Germinal center (tissue), 1 donor: ENCODE results near the gene UCP1.

Experiments used
- DNase-seq: peaks from one replicate; pipeline ENCODE4 v3.0.0; 2012; ENCODE audit warnings: mixed read lengths, low spot score

UCP1 gene

DNA sequence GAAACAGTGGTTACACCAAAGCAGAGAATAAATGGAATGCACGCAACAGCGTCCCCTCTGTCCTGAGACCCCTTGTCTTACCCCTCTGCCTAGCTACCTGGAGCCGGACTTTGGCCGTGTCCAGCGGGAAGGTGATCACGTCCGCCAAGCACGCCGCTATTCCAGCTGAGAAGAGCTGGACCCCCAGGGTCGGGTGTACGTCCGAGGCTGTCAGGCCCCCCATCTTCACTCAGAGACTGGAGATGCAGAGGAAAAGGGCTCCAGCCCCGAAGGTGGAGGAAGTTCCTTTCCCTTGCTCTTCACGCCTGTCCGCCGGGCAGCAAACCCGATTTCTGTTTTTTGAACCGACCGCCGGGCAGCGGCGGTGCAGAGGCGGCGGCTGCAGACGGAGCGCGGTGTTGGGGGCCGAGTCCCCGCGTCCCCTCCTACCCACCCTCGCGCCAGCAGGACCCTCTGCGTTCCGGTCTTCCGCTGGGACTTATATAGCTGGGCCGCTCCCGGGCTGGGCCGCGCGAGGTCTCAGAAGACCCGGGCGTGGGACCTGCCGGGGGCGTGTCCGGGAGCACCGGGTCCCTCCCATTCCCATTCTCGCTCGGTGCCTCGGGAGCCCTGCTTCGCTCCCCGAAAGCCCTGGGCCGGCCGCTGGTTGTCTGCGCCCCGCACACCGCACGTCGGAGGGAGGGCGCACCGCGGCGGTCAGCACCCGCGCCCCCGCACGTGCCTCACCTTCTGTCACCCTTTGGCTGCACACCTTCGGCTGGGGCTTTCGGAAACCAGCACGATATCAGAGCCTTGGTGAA lies at the start of gene UCP1:
Gene UCP1 (minus strand): TSS at position 455 of the 800 bp plus-strand sequence. CDS start 232 bp downstream, at position 223.
- DNase-seq = peak; percentile 9

DNA sequence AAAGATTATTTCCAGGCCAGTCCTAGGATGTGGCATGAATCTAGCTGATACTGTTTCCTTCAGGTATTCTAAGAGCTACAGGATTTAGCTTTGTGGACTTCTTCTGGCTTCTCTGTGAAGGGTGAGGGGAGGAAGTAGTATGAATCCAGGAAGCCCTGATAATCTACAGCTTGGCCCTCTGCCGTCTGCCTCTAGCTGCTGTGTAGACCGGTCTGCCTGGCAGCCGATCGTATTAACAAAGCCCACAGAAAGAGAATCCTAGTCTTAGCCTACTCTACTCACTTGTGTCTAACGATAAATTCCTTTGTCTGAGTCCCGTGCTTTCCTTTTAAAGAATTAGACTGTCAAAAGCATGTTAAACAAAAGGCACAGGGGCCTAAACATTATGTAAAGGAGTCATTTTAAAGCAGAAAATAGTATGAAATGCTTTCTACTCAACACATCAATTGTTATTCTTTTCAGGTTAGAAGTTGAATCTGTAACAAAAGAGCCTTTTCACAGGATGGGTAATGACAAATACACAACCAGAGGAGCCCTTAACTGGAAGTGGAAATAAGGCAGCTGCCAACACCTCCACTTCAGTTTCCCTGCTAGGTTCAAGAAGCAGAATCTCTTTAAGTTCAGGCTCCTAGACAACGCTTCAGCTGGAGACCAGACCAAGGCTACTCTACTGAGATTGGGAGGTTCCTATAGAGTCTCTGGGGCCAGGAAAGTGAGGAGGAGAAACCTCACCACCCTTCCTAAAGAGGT lies 48.9 kb upstream of the UCP1 start:
- no peak for DNase-seq

- DNase-seq = no peak
Observed at GRCh38 chr4:140615451-140615850, 46.7 kb upstream of the UCP1 start.

DNA sequence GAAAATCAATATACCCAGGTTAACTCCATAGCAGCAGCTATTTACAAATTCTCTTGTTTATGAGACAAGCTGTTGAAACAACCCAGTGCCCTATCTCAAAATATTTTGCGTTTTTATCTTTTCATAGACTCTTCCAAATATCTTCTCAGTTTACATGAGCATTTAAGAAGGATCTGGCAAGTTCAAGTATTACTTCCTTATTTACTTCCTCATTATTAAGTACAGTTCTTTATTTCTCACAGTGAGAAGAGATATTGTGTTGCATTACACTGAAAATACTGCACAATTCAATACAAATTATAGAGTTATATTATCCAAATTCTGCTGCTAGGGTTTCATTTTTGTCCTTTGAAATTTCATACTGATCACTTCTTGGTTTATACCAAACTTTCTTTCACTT lies 43.6 kb upstream of the UCP1 start:
- no peak for DNase-seq

DNA sequence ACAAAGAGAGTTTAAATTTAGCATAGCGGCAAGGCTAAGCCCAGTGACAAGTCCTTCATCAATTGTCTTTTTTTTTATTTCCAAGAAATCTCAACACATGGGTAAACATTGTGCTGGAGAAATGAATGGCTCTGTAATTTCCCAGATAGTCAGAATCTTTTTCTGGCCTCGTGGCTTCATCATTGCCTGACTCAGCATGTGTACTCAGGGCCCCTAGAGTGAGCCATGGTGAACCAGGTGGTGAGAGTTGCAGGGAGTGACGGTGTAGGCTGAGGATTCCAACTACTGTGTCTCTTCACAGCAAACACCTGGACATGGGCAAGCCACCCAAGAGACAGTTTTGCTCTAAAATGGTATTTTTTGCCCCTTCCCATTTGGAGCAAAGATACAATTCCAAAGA lies 43.1 kb upstream of the UCP1 start:
- no peak for DNase-seq

GRCh38 chr4:140609548-140610425 lies 41.0 kb upstream of the UCP1 start:
- peak; percentile 55 for DNase-seq

- no peak for DNase-seq
Observed at GRCh38 chr4:140607852-140608251, 39.1 kb upstream of the UCP1 start.

GRCh38 chr4:140604544-140604943 lies 35.8 kb upstream of the UCP1 start:
- no peak for DNase-seq

DNA sequence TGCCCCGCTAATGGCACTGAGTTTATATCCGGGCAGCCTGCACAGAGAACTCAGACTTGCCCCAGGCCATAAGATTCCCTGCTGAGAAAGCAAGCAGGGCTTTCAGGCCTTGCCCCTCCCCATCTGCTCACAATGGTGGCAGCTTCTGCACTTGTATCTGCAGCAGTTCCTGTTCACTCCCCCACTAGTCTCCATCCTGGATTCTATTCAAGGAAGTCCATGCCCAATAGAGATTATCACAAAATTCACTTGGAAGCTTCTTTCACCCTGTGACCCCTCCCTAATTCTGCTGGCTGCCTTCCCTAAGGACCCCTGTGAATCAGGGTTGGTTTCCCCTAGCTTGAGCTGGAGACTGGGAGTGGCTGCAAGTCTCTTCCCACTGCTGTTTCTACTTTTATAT lies 34.5 kb upstream of the UCP1 start:
- DNase-seq = no peak

GRCh38 chr4:140602714-140603113 lies 34.0 kb upstream of the UCP1 start:
- DNase-seq = no peak

DNA sequence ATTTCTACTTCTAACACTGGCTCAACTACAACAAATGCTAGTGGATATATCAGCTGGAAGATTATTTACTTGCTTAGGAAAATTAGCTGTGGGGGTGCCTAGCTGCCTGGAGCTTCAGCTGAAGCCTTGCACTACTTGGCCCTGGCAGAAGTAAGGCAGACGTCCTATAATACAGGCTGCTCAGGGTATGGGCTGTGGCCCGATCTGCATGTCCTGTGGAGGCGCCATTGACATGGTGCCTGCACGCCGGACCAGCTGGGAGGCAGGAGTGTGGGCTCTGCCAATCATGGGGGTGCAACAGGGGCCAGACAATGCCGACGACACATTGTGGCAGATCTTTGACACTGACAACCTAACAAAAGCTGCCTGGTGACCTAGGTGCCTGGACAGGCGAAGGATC lies 31.6 kb upstream of the UCP1 start:
- DNase-seq = no peak

- DNase-seq = peak; percentile 22
Observed at GRCh38 chr4:140595065-140595464, 26.3 kb upstream of the UCP1 start.

DNA sequence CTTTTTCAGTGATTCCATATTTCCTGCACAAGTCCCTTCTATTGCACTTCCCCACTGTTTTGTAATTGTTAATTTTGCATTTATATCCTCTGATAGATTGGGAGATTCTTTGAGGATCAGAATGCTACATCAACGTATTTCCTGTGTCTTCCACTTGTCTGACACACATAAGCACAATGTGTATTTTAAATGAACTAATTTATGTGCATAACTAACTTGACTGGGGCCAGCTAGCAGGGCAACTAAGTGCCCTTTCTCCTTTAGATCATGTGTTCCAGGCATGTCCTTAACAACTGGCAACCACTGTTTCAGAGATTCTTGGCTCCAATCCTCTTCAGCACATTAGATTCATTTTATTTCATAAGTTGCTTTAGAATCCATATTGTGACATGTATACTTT lies 15.7 kb upstream of the UCP1 start:
- DNase-seq = no peak

- DNase-seq = no peak
Observed at GRCh38 chr4:140581078-140581477, 12.3 kb upstream of the UCP1 start.

DNA sequence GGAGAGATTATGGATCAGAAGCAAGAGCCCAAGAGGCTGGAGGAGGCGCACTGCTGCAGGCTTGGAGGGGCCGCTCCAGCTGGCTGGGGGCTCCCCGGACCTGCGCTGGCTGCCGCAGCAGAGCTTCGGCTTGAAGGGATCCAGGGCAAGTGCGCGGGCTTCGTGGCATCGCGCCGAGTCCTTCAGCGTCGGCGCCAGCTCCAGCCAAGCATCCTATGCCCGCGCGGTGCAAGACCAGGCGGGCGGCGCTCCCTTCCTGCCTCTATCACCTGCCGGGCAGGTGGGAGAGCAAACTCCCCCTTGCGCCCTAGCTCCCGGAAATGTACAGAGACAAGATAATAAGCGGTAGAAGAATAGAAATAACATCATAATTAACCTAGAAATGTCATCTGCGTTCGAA lies 10.5 kb upstream of the UCP1 start:
- DNase-seq = no peak

- no peak for DNase-seq
Observed at GRCh38 chr4:140575489-140575888, 6.7 kb upstream of the UCP1 start.

DNA sequence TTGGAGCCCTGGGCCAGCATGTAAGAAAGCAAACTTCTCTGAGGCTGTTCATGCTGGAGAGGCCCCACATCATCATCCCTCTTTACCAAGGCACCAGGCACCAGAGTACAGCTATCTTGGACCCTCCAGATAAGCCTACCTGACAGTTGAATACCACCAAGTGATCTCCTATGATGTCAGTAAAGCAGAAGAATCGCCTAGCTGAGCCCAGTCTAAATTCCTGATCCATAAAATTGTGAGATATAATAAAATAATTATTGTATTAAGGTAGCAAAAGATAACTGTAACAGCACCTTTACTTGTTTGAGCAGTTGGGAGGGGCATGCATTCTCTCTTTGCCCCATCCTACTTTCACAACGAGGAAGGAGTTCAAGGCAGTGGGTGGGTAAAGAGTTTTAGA lies 2.9 kb upstream of the UCP1 start:
- DNase-seq = no peak

DNA sequence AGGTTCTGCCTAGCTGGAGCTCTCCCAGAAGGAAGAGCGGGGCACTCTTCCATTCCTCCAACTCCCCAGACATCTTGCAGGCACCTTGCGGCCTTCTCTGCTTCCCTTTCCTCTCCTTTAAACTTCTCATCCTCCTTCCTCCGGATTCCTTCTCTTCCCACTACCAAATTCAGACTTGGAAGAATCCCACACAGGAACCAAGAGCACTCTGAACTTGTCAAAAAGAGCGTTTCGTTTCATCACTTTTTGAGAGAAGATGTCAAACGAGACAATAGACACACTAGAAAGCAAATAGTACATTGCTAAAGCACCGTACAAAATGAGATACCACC lies 512 bp upstream of the UCP1 start:
- DNase-seq = no peak

- no peak for DNase-seq
Observed at GRCh38 chr4:140559696-140560095, 9.1 kb downstream of the UCP1 start.

DNA sequence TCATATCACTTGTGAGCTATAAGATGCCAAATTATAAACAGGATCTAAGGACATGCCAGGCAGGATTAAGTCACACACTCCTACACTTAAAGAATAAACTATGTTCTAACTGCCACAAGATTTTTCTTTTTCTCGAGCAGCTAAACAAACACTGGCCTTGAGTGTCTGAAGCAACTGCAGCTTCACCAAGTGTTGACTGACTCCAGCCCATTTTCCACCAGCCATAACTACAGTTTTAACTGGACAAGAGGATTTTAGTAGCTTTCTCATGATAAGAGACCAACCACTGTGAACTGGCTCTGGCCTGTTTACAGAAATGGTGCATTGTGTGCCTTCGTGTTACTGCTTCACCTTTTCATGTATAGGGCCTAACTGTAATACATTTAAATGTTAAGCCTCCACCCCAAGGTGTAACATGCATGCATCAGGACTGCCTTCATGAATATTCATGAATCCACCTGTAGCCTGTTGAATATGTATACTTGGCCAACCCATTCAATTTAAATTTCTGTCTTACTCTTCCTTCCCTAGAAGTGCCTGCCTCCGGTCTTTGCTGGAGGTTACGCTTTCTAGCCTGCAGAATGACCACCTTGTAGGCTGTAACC lies 10.8 kb downstream of the UCP1 start:
- DNase-seq = no peak

DNA sequence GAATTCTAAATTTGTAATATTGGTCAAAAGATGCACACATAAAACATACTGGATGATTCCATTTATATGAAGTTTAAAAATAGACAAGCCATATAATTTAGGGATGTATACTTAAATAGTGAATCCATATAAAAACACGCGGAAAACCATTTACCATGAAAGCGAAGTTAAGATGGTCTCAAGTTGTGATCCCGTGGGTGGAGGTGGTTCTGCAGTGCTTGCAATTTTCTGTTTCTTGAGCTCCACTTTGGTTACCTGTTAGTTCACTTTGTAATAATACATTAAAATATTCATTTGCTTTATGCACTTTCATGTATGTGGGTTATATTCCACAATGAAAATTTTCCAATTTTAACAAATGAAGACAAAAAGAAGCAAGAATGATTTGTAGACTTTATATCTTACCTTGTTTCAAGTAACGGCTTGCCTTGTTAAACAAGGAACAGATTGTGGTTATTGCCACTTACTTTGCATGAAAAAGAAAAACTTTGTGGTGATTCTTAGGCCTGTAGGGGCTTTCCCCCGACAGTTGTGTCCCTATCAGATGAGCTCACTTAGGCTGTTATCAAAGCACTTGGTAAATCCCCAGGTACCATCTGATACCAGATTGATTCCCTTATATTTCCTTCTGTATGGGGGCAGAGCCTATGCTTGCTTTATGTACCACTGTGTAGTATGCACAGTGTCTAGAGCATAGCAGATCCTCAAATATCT lies 12.2 kb downstream of the UCP1 start:
- DNase-seq = peak; percentile 49
